Astrocyte (in vitro differentiated cells and primary cell): ENCODE data around the gene ADGRD1.

Experiments
- EZH2 ChIP-seq: IDR thresholded peaks from 2 replicates; pipeline ENCODE4 v1.6.1; 2012; ENCODE audit warnings: mild to moderate bottlenecking, low read length, inconsistent platforms; ENCODE audit not compliant: insufficient read depth
- TF ChIP-seq, protein P1 (sequence below): IDR thresholded peaks from 2 replicates; pipeline ENCODE4 v1.5.1; 2011; ENCODE audit warnings: low read depth, mild to moderate bottlenecking, inconsistent platforms, low read length, moderate library complexity; ENCODE audit not compliant: insufficient read depth

- TF ChIP-seq, protein P1, sequence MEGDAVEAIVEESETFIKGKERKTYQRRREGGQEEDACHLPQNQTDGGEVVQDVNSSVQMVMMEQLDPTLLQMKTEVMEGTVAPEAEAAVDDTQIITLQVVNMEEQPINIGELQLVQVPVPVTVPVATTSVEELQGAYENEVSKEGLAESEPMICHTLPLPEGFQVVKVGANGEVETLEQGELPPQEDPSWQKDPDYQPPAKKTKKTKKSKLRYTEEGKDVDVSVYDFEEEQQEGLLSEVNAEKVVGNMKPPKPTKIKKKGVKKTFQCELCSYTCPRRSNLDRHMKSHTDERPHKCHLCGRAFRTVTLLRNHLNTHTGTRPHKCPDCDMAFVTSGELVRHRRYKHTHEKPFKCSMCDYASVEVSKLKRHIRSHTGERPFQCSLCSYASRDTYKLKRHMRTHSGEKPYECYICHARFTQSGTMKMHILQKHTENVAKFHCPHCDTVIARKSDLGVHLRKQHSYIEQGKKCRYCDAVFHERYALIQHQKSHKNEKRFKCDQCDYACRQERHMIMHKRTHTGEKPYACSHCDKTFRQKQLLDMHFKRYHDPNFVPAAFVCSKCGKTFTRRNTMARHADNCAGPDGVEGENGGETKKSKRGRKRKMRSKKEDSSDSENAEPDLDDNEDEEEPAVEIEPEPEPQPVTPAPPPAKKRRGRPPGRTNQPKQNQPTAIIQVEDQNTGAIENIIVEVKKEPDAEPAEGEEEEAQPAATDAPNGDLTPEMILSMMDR, result no peak
- TF ChIP-seq EZH2, result no peak
Measured at GRCh38 chr12:131135786-131136538, 182.3 kb downstream of the ADGRD1 start.
